Renal pelvis (tissue), 4 donors: Measurements from ENCODE around the gene GPC3. TPM values are rescaled to one million over a fixed set of nuclear protein-coding genes. Genes with fewer than 3 reads are reported as not detected.

ENCODE experiments used
- DNase-seq: peaks from one replicate; pipeline ENCODE4 v3.0.0-alpha.2; 2013
- polyA plus RNA-seq, 3 donors: library from polyadenylated mRNA; unstranded; fragments of 120-200 nt; gene quantifications; one replicate each; pipeline ENCODE4 v1.2.1, GENCODE V29; 2013; ENCODE audit not compliant: insufficient read length in 3 of 3

GPC3 gene
- polyA plus RNA-seq, 3 donors: 934 to 1,259 (median 988) TPM

DNA sequence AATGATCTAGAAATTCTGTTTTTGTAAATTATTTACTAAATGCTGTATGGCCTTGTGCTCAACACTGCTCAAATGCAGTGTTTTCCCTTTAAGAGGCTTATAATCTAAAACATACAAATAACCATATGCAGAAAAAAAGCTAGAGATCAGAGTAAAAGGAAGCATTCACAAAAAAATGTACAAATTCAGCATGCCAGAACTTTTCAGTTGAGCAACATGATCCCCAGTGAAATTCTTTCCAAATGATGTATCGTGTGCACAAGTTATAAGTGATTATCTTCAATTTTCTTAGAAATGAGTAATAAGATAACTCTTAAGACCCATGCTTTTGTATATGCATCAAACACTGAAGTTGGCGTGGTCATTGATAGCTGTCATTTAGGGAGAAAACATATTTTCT, 5.0 kb downstream of the GPC3 start:
- no peak for DNase-seq

DNA sequence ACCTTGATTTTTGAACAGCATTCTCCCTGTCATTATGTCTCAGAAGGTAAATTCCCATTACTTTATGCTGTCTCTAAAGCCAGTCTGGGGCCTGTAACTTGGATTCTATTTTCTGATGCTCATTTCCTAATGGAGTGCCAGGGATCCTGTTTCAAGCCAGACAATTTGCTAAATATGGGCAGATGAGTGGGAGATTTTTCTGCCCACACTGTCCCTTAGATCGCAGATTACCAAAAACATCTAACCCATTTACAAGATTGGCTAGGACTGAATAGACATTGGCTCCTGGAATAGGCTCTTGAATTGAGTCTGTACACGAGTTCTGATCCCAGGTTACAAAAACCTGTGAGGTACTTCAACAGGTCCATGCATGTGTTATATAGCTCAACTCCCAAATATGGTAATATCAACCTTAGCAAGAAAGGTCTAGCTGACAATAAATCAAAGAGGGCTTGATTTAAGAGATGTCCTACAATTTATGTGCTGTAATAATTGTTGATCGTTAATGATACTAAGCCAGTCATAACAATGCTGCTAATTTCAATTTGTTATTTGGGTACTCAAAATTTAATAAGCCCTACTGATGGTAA, 5.7 kb downstream of the GPC3 start:
- DNase-seq: no peak

DNA sequence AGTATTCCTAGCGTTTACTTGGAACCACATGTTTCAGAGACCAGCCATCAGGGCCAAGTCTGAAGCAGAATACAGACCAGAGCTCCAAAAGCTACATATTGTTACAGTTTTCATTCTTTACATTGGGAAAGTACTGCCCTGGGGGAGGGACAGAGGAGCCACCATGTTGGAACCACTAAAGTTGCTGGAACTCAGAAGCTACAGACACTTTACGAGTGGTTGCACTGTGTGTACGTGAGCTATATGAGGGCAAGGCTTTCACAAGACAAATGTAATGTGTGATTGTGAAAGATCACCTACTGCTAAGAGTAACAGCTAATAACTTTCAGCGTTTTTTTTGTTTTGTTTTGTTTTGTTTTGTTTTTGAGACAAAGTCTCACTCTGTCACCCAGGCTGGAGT, 11.7 kb downstream of the GPC3 start:
- DNase-seq: no peak

DNA sequence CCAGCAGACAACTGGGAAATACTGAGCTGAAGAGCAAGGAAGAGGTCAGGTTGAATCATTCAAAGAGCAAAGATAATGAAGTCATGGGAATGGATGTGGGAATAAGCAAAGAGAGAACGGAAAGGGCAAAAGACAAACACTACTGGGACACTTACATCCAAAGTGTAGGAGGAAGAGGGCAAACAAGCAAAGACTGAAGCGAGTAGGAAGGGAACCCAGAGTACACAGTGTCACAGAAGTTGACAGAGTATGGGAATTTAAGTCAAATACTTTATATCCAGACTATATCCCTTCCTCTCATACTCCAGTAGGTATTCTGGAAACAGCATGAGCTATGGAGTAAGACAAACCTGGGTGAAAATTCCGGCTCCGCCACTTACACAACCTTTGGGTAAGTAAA, 12.5 kb downstream of the GPC3 start:
- DNase-seq: no peak

DNA sequence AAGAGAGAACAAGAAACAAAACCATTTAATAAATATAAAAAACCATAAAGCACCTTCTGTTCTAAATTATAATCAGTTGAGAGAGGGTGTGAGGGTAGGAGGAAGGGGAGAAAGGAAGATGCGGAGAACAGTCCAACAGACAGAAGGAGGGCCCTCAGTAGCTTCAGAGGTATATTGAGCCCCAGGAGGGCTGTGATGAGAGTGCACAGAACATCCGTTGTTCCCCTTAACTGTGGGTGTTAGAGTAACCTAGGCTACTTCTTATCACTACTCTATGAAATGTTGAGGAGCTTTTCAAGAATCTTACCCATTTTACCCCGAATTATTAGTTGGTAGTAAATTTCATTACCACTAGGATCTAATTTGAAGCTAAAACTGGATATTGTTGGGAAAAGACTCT, 13.8 kb downstream of the GPC3 start:
- no peak for DNase-seq

DNA sequence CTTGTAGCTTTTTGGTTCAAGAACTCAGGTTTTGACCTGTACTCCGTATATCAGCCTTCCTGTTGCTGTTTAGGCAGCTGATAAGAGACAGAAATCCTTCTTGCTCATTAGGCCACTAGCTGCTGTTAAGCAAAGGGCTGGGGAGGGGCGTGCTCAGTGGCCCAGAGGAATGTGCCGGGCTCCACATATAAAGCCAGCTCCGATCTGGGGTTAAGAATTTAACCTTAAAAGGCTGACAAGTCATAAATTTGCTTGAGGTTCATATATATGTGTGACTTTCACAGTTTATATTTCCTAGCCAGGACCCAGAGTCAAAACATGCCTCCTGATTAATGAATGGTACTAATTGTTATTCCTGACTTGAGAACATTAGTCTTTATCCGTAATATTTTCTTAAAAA, 15.3 kb downstream of the GPC3 start:
- DNase-seq: peak; percentile 68

DNA sequence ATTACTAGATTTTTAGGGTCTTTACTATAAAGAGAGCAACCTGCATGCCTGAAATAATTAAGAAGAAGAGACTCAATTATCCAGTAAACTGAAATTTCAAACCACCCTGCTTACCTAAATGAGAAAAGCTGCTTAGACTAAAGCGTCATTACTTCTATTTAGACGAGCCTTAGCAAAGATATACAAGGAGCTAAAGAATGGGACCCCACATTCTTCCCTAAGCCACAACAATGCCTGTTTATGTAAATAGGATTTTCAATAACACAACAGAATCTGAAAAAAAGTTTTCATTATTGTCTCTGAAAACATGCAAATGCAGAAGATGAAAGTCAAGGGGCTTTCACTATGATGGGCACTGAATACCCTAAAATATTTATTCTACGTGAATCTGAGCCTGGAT, 16.2 kb downstream of the GPC3 start:
- no peak for DNase-seq

DNA sequence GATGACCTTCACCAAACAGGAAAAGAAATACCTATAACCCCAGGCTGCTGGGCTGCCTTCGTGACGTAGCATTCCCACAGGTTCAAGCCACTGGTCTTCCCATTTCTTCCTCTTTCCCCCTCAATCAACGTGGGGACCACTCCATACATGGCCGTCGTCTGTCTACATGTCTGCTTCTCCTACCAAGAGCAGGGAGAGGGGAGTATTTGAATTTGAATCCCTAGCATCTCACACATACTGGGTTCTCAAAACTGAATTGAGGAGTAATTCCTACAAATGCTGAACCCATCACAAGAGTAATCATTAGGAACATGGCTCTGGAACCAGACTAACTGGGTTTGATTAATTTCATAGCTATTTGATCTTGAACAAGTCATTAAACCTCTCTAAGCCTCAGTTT, 17.3 kb downstream of the GPC3 start:
- no peak for DNase-seq

DNA sequence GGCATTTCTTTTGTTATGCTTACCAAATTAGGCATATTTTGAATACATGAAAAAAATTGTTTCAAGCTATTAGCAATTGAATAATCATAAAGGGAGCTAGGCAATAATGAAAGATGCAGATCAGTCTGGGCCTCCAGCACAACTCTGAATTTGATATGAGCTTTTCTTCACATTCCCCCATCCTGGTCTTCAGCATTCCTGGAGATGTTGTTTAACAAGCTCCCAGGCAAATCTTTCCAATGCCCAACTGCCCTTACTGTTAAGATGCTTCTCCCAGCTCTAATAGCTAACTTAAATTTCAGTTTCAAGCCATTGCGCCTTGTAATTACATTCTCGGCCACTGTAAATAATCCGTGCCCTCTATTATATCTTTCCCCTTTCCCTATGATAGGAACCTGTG, 19.2 kb downstream of the GPC3 start:
- no peak for DNase-seq

DNA sequence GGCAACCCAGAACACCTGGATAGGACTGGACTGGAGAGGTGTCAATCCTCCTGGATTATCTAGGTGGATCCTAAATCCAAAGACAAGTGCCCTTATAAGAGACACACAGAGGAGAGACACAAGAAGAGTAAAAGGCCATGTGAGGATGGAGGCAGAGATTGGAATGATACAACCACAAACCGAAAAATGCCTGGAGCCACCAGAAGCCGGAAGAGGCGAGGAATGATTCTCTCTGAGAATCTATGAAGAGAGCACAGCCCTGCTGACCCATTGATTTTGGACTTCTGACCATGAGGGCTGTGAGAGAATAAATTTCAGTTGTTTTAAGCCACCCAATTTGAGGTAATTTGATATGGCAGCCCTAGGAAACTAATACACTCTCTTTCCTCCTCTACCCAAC, 20.1 kb downstream of the GPC3 start:
- DNase-seq: no peak

DNA sequence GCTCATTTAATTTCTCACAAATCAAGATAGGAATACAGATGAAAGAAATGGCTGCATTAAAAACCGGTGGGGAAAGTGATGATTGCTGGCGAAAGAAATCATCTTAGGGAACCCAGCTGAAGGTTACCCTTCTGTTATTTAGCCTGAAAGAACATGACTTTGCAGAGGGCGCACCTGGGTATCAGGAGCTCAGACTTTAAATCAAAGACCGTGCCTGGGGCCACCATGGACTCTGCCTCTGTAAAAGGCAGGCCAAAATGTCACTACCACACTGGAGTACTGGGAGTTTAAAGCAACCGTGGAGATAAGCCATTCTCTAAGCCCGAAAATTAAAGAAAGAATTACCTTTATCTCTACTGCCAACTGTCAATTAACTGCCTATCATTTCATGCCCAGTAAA, 24.3 kb downstream of the GPC3 start:
- no peak for DNase-seq

DNA sequence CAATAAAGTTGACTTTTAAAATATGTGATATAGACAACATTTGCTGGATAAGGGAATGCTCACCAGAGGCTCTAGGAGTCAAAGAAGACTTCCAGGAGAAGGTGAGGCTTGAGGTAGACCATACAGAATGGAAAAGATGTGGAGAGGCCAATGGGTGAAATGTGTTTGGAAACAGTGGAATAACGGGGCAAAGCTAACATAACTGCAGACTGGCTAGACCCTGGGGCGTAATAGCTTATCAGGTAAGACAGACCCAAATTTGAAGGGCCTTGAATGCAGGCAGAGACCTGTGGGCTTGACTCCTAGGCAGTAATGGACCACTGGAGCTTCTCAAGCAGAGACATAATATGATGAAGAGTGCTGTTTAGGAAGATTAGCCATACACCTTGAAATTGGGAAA, 25.4 kb downstream of the GPC3 start:
- no peak for DNase-seq

DNA sequence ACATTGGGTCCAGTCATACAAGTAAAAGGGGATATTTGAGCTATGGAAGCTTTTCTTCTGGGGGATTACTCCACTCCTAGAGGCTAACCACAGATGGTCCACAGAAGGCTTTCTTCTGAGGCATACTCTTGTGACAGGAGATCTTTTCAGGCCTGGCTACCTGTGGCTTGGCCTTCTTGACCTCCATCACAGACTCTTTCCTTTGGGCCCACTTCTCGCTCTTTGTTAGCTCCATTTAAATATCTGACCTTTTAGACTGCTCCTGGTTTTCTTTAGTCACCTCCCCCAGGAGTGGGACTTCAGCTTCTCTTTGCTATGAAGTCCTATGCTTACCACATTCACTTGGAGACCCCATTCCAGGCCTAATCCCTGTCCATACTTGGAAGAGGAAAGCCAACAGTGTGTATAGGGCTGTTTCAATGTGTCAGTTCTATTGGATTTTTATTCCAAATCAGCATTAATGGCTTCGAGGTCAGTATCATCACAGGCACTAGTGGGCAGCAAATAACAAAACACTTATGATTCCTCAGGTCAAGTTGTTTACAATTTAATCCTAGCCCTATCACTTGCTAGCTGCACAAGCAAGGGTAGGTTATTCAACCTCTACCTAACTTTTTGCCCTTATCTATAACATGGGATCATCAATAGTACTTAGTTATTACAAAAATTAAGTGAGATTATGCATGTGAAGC, 26.3 kb downstream of the GPC3 start:
- DNase-seq: no peak

DNA sequence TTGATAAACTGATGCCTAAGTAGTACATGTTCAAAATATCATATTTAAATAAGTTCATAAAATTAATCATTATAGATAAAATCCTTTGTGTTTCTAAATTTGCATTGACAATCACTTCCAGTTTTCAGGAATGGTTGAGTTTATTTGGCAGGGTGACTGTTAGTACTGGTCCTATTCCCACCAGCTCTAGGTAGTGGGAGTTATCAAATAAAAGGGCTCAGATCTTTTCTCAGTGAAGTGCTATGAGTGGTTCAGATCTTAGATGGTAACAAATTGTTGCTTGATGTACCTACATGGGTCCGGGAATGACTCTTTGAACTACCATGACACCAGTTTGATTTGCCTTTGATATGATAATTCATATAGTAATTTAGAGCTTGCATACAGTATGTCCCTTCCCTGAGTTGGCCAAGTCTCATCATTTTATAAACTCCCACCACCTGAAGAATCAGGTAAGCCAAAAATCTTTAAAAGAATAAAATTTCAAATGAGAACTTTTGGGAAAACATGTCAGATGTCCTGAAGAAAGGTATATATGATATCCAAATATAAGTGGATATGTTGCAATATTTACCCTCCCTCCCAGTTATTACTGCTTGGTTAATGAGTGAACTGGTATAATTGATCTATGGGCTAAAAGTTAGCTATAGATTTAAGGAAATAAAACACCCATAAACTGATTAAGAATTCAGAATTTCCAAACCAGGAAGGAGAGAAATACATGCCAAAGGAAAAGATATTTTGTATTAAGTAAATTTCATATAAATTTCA, 28.6 kb downstream of the GPC3 start:
- DNase-seq: no peak

DNA sequence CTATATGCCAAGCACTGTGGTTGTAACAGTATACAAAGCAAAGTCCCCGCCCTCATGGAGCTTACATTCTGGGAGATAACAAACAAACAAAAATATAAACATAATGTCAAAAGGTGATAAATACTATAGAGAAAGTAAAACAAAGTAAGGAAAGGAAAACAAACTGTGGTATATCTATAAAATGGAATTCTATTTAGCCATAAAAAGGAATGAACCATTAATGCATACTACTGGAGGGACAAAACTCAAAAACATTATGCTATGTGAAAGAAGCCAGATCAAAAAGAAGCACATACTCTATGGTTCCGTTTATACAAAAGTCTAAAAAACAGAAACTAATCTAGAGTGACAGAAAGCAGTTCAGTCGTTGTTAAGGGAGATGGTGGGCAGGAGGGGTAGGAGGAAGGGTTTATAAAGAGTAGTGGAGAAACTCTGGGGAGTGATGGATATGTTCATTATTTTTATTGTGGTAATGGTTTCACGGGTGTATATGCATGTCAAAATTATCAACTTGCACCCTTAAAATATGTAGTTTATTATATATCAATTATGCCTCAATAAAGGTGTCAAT, 31.5 kb downstream of the GPC3 start:
- no peak for DNase-seq

DNA sequence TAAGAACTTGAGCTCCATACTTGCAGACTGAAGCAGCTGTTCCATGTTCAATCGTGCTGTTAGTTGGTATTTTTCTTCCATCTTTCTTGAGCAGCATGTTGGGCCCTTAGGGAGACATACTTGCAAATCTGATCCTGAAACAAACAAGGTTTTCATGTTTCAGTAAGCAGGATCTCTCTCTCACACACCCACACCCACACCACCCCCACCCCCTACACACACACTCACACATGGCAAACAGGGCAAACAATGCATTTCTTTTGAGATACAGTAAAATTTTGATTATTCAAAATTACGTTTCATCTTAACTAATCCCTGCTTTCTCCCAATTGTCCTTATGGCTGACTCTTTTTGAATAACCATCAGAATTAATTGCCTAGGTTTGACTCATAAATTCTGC, 32.3 kb downstream of the GPC3 start:
- DNase-seq: no peak

DNA sequence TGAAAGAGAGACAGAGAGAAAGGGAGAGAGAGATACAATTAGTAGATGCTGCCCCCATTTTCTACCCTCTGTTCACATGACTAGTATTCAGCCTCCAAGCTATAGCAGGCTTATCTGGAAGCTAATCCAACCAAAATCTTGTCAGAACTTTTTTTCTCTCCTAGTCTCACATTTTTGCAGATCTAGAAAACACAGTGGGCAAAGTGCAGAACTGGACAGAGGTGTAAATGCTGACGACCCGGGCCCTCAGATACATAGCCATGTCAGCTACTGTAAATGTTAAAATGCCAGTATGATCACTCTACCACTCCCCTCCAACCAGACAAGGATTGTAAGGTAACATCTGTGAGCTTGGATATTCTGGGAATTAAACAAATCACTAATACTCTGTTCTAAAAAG, 34.3 kb downstream of the GPC3 start:
- DNase-seq: no peak

DNA sequence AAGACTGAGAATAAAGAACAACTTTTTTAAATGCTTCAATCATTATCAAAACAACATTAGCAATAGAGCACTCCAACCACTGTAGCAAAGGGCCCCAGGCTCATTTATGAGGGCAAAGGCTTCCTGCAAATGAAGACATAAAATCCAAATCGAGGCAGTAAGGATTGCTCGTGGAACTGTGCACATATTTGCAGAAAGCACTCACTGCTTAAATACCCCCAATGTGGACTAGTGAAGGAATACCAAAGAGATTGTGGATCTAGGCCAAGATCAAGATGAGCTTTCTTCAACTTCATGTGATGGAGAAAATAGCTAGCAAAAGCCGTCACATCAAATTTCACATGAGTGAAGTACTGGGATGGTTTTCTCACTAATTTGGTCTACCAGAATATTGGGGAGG, 35.2 kb downstream of the GPC3 start:
- no peak for DNase-seq

DNA sequence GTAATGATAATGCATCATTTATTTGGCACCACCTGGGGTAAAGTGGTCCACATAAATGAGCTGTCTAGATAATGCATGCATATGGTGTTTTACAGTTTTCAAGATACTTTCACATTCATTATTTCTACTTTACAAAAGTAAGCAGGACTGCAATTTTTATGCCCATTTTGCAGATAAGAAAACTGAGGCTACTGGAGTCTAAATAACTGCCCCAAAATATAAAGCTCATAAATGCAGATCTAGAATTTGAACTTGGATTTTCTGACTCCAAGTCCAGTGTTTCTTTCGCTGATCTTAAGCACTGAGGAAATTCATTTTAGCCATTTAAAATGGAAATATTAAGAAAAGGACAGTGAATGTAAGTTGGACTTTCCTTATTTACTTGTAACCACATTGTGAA, 36.5 kb downstream of the GPC3 start:
- no peak for DNase-seq

DNA sequence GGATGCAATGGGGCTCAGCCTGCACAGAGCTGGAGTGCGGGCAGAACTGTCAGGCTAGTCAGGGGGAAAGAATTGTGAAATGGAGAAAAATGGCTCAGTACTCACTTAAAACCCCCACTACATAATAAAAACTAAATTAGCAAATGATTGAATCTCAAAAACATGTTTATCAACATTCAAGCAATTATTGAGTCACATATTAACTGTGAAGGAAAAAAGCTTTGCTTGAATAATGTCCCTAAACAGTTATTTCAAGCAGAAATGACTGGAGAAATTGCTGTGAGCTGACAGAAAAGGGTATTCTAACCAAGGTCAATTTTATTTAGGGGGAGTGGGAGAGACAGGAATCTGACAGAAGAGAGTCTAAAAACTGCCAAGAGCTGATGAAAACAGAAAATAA, 37.4 kb downstream of the GPC3 start:
- DNase-seq: no peak

DNA sequence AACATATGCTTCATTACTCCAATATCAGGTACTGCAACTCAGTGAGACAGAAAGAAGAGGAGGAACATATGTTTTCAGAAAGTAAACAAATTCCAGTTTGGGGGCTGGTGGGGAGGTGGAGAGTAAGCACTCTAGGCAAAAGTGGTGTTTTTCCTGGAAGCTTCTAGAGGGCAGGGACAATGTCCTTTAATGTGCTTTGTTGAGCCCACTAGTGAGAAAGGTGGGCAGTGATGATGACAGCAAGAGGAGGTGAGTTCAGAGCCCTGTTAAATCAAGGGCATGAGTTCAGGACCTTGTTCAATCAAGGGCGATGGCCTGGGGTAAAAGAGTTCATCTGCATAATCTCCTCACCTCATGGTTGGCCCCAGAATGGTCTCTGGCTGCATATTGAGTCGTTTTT, 38.4 kb downstream of the GPC3 start:
- no peak for DNase-seq

DNA sequence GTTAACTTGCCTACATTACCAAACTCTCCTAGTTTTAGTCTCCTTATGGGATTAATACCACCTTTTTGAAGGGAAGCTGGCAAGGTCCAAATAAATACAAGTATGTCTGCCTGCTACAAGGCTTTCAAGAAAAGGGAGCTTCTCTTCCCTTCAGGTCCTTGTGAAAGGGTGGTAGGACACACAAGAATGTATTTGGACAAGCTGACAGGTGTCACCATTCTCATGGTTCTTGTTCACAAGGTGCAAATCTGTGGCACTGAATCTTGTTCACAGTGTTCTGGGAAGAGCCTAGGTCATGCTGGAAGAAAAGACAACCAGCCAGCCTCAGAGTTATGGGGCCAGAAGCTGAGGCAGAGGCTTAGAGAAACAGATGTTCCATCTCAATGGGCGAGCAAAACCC, 41.9 kb downstream of the GPC3 start:
- no peak for DNase-seq

DNA sequence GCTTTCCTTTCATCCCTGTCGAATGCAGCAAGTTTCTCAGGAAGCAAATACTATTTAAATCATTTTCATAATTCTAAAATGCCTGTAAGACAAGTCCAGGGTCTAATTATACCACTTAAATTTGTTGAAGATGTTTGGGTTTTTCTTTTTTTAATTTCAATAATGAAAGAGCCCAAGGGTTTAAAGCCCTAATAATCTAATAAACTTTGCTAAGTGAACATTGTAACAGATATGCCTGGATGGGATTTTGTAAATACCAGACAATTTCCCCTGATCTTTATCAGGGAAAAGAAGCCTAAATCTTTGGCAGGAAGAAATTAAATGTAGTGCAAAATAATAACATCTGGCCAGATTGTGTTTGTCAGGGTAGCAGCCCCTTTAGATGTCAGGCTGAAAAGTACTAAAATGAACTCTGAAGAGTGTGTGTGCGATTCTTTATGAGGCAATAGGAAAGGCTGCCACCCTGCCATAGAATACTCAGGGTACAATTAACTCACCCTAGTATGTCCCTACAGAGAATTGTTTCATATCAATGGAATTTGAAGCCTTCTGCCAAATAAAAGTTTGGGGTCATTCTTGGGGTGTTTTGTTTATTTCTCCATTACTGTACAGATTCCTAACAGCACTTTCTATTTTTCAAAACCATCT, 45.6 kb downstream of the GPC3 start:
- no peak for DNase-seq
